GM10266 (cell line): ENCODE data around the gene PLPP3.

Experiments used
- DNase-seq: peaks from one replicate; pipeline ENCODE4 v3.0.0; 2012; ENCODE audit errors: extremely low spot score
- CTCF ChIP-seq: IDR thresholded peaks from 2 replicates; pipeline ENCODE4 v1.5.1; 2012; ENCODE audit warnings: mild to moderate bottlenecking, low read depth; ENCODE audit not compliant: control insufficient read depth, insufficient read depth; ENCODE audit errors: missing control alignments

The PLPP3 gene

GRCh38 chr1:56511766-56512165, 67.6 kb downstream of the PLPP3 start:
- no peak for TF ChIP-seq CTCF
- no peak for DNase-seq

- no peak for TF ChIP-seq CTCF
- no peak for DNase-seq
These were observed 68.0 kb downstream of the PLPP3 start for GRCh38 chr1:56511364-56511763.

GRCh38 chr1:56510642-56511021, 68.7 kb downstream of the PLPP3 start:
- no peak for TF ChIP-seq CTCF
- DNase-seq = no peak

- no peak for DNase-seq
- TF ChIP-seq CTCF = no peak
These were observed 69.4 kb downstream of the PLPP3 start for GRCh38 chr1:56509713-56510641.

- TF ChIP-seq CTCF = no peak
- no peak for DNase-seq
These were observed 70.8 kb downstream of the PLPP3 start for GRCh38 chr1:56508523-56508983.

GRCh38 chr1:56507925-56508522, 71.3 kb downstream of the PLPP3 start:
- no peak for DNase-seq
- TF ChIP-seq CTCF = no peak

- no peak for TF ChIP-seq CTCF
- no peak for DNase-seq
These were observed 72.3 kb downstream of the PLPP3 start for GRCh38 chr1:56506951-56507491.
